Retinal pigment epithelial cell (primary cell): Measurements from ENCODE around the gene ZNF598.
"Not testable (repeated sequence)": the region's sequence is repeated elsewhere in the genome, so short reads cannot be mapped to it uniquely, and the experiment has no call there.

Experiments
- DNase-seq: peaks from one replicate; pipeline ENCODE4 v3.0.0-alpha.2; 2010; ENCODE audit warnings: low read depth
- H3K4me3 ChIP-seq: 2 replicates; pipeline ENCODE4 v1.5.1; 2011; ENCODE audit warnings: mild to moderate bottlenecking, low read length, control low read depth, moderate library complexity
- CTCF ChIP-seq: conservative IDR thresholded peaks from 2 replicates; pipeline ENCODE4 v1.5.1; 2011; ENCODE audit warnings: low read depth, low read length, control low read depth, inconsistent platforms

The ZNF598 gene

GRCh38 chr16:1971796-1972489 is 37.7 kb downstream of the ZNF598 start, which contains the start of gene TBL3:
Gene TBL3 (plus strand): TSS chr16:1972053. CDS start chr16:1972165, 112 bp downstream.
- no peak for TF ChIP-seq CTCF
- peak; percentile 76 for DNase-seq
- peak within 1 kb of the TSS; percentile 79 for H3K4me3 ChIP-seq

- H3K4me3 ChIP-seq = no peak overlapping the region
- no peak for DNase-seq
- no peak for TF ChIP-seq CTCF
These were observed 41.3 kb downstream of the ZNF598 start for GRCh38 chr16:1968146-1968953.

- TF ChIP-seq CTCF = no peak
- no peak for DNase-seq
- H3K4me3 ChIP-seq = peak within 1 kb of the TSS; percentile 70
These were observed 43.2 kb downstream of the ZNF598 start, which contains the start of gene RNF151 for GRCh38 chr16:1966460-1966859. Gene RNF151 (plus strand): TSS chr16:1966856. CDS start chr16:1966882, 26 bp downstream.

GRCh38 chr16:1965396-1966001 is 44.1 kb downstream of the ZNF598 start:
- no peak for TF ChIP-seq CTCF
- no peak for DNase-seq
- H3K4me3 ChIP-seq = peak overlapping the region; percentile 70

GRCh38 chr16:1964506-1965395 is 44.9 kb downstream of the ZNF598 start, which contains the start of gene RPS2:
Gene RPS2 (minus strand): TSS chr16:1964826. CDS start chr16:1964625, 201 bp downstream.
- no peak for TF ChIP-seq CTCF
- H3K4me3 ChIP-seq = peak within 1 kb of the TSS; percentile 70
- peak; percentile 94 for DNase-seq

- no peak for DNase-seq
- peak overlapping the region; percentile 70 for H3K4me3 ChIP-seq
- TF ChIP-seq CTCF = peak; percentile 24
These were observed 45.7 kb downstream of the ZNF598 start for GRCh38 chr16:1963806-1964505.

GRCh38 chr16:1962161-1963153 is 47.2 kb downstream of the ZNF598 start:
- H3K4me3 ChIP-seq = peak overlapping the region; percentile 70
- DNase-seq = not testable (repeated sequence)
